Measurements from ENCODE around the gene ENO4.

DNA sequence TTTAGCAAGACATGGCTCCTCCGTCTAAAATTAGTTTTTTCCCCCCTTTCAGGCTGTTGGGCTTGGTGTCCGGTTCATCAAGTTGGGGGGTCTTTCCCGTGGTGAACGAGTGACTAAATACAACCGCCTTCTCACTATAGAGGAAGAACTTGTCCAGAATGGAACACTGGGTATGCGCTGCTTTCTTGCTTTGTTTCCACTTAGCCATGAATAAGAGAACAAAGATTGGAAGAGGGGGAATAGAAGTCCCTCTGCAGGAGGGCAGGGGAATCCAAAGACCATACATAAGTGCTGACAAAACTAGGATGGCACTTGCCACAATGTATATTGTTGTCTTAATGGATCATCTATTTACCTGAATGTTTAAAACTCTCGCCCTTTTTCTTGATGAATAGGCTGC lies 30.5 kb downstream of the ENO4 start:
- no peak for TF ChIP-seq POLR2A (IDR thresholded peaks at IDR 0.05)
- TF ChIP-seq, protein P1, sequence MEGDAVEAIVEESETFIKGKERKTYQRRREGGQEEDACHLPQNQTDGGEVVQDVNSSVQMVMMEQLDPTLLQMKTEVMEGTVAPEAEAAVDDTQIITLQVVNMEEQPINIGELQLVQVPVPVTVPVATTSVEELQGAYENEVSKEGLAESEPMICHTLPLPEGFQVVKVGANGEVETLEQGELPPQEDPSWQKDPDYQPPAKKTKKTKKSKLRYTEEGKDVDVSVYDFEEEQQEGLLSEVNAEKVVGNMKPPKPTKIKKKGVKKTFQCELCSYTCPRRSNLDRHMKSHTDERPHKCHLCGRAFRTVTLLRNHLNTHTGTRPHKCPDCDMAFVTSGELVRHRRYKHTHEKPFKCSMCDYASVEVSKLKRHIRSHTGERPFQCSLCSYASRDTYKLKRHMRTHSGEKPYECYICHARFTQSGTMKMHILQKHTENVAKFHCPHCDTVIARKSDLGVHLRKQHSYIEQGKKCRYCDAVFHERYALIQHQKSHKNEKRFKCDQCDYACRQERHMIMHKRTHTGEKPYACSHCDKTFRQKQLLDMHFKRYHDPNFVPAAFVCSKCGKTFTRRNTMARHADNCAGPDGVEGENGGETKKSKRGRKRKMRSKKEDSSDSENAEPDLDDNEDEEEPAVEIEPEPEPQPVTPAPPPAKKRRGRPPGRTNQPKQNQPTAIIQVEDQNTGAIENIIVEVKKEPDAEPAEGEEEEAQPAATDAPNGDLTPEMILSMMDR (IDR thresholded peaks at IDR 0.05), result no peak

Data from testis (tissue), 2 donors.